ENCODE measurements around the gene FAM25A.

FAM25A gene

DNA sequence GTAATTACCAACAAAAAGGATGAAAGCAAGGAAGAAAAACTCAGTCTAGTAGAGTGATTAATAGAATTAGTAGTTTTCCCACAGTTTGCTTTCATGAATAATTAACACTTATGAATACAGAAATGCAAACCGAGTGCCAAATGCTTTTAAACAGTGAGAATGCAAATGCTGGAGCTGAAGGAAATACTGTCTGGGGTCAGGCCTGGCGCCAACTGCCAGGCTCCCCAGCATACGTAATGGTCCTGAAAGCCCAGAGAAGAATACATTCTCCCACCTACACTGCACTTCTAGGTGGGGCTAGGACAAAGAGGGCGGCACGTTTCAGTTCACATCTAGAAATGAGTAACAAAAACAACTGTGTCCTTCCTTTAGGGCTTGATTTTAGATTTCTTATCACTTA is 44.6 kb downstream of the FAM25A start:
- H3K4me1 ChIP-seq = no peaks in the 10 kb centered on the region
- H3K27me3 ChIP-seq = no peaks in the 10 kb centered on the region
- H3K9me3 ChIP-seq = no peaks in the 10 kb centered on the region
- DNase-seq = no peak
- no peak overlapping the region for H3K4me3 ChIP-seq
- peaks cover 81 to 94% (median 94%) of the 10 kb centered on the region in 3 donors for H3K36me3 ChIP-seq
- no peak overlapping the region for H3K27ac ChIP-seq
- TF ChIP-seq, protein P1, sequence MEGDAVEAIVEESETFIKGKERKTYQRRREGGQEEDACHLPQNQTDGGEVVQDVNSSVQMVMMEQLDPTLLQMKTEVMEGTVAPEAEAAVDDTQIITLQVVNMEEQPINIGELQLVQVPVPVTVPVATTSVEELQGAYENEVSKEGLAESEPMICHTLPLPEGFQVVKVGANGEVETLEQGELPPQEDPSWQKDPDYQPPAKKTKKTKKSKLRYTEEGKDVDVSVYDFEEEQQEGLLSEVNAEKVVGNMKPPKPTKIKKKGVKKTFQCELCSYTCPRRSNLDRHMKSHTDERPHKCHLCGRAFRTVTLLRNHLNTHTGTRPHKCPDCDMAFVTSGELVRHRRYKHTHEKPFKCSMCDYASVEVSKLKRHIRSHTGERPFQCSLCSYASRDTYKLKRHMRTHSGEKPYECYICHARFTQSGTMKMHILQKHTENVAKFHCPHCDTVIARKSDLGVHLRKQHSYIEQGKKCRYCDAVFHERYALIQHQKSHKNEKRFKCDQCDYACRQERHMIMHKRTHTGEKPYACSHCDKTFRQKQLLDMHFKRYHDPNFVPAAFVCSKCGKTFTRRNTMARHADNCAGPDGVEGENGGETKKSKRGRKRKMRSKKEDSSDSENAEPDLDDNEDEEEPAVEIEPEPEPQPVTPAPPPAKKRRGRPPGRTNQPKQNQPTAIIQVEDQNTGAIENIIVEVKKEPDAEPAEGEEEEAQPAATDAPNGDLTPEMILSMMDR (IDR thresholded peaks at IDR 0.05) = no peak
- intact Hi-C loops (cut with DNase I; ENCODE audit: low total_unique reads) = no loop called here

DNA sequence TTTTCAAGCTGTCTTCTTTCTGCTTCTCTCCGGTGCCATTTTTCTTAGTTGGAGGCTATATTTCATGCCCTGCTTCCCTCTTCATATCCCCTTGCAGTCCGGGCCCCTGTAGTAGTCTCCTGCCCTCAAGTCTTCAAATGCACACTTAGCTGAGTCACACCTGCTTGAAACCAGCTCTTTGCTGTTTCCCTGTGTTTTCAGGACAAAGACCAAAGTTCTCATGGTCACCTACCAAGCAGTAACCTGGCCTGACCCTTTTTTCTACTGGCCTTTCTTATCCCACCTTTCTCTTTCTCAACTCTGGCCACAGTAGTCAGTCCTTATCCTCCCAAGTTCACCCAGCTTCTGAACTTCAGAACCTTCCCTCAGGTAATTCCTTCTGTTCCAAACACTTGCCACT is 46.1 kb downstream of the FAM25A start:
- peaks cover 78 to 94% (median 94%) of the 10 kb centered on the region in 3 donors for H3K36me3 ChIP-seq
- H3K9me3 ChIP-seq = no peaks in the 10 kb centered on the region
- no peaks in the 10 kb centered on the region for H3K27me3 ChIP-seq
- DNase-seq = no peak
- H3K4me1 ChIP-seq = no peaks in the 10 kb centered on the region
- H3K4me3 ChIP-seq = no peak overlapping the region
- no peak overlapping the region for H3K27ac ChIP-seq
- TF ChIP-seq, protein P1 (IDR thresholded peaks at IDR 0.05) = no peak
- intact Hi-C loops (cut with DNase I; ENCODE audit: low total_unique reads) = no loop called here

DNA sequence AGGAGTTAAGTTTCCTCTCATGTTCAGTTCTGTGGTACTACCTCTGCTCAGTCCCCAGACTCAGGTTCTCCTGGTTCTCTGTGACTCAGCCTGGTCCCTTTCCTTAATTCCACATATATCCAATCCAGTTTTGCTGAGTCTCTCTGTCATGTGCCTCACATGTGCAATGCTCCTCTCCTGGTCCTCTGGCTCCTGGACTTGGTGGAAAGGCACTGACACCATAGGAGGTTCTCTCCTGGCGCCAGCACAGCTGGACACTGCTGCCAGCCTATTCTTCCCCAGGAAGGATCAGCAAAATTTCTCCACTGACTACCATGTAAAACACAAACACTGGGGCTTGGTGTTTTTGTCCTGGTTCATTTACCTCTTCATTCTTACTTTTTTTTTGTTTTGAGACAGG is 46.8 kb downstream of the FAM25A start:
- no peak for DNase-seq
- Histone ChIP-seq H3K9me3 (no peaks in the 10 kb centered on the region), H3K36me3 (peaks cover 74 to 94% (median 90%) of the 10 kb centered on the region in 3 donors), H3K4me1 (no peaks in the 10 kb centered on the region), H3K4me3 (no peak overlapping the region), H3K27ac (no peak overlapping the region), H3K27me3 (no peaks in the 10 kb centered on the region)
- intact Hi-C loops (cut with DNase I; ENCODE audit: low total_unique reads) = no loop called here
- TF ChIP-seq, protein P1 (IDR thresholded peaks at IDR 0.05) = no peak

DNA sequence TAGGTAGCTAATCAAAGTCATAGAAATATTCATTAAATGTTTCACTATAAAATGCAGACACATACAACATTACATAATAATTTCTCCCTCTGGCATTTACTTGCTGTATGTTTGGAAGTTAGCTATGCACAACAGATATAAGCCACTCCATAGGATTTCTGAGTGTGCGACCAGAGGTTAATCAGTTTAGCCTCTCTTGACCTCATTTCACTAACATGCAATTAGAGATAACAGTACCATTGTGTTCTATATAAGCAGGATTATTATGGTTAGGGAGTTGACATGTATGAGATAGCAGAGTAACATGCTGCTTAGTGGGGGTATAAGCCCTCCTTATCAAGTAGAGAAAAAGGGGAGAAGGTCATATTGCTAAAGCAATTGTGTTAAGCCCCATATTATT is 48.2 kb downstream of the FAM25A start:
- H3K4me1 ChIP-seq = no peaks in the 10 kb centered on the region
- intact Hi-C loops (cut with DNase I; ENCODE audit: low total_unique reads) = no loop called here
- TF ChIP-seq, protein P1 (IDR thresholded peaks at IDR 0.05) = no peak

DNA sequence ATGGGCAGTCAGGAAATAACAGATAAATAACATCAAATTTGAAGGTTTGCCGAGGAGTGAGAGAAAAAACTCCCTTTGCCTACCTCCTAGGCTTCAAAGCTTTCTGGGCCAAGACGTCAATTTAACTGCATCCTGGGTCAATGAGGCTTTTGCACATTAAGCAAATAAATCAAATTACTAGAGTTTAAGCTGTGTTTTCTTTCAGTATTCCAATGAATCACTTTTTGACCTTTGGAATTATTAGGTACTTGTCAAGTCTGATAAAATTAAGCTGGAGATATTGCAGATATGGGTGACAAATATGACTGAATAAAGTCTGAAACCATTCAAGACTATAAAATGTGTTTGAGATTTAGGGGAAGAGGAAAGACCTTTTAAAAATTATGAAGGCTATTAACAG is 52.4 kb downstream of the FAM25A start:
- no peaks in the 10 kb centered on the region for H3K4me1 ChIP-seq
- H3K9me3 ChIP-seq = no peaks in the 10 kb centered on the region
- no peak overlapping the region for H3K4me3 ChIP-seq
- intact Hi-C loops (cut with DNase I; ENCODE audit: low total_unique reads) = no loop called here
- H3K27me3 ChIP-seq = no peaks in the 10 kb centered on the region
- DNase-seq = no peak
- TF ChIP-seq, protein P1 (IDR thresholded peaks at IDR 0.05) = no peak
- H3K36me3 ChIP-seq = peaks cover 48 to 74% (median 69%) of the 10 kb centered on the region in 3 donors
- H3K27ac ChIP-seq = no peak overlapping the region

More for the DNA sequence above, 48.2 kb downstream of the FAM25A start:
- no peak for DNase-seq
- Histone ChIP-seq H3K27ac (no peak overlapping the region), H3K9me3 (no peaks in the 10 kb centered on the region), H3K27me3 (no peaks in the 10 kb centered on the region), H3K4me3 (no peak overlapping the region), H3K36me3 (peaks cover 76 to 93% (median 88%) of the 10 kb centered on the region in 3 donors)

All from tibial artery (tissue), 4 donors.